SK-N-SH (cell line): ENCODE measurements around the gene SFXN3. TPM values are rescaled to one million over a fixed set of nuclear protein-coding genes. Genes with fewer than 3 reads are reported as not detected.

ENCODE experiments used
- CTCF ChIA-PET: fragments of 300-600, 350-600 bp; formaldehyde crosslinking; extraction: SDS; loops from one replicate; lab custom pipeline; 2021; lab: Yijun Ruan, JAX
- POLR2A ChIA-PET: fragments of 350-600 bp; sonication (Branson Sonifier 250); formaldehyde crosslinking; extraction: SDS; loops from one replicate; lab custom pipeline; 2020; ENCODE audit warnings: antibody characterized with exemption, inconsistent platforms; lab: Yijun Ruan, JAX
- DNase-seq: peaks from one replicate; pipeline ENCODE4 v3.0.0; 2012
- H2AFZ ChIP-seq: fragments of 200-600 bp; sonication (generic); 2 replicates; pipeline ENCODE4 v1.8.1; 2016; ENCODE audit warnings: antibody characterized with exemption, mild to moderate bottlenecking, low read depth
- H3F3A ChIP-seq: fragments of 200-600 bp; sonication (generic); replicated peaks from 2 replicates; pipeline ENCODE3; 2016; ENCODE audit warnings: antibody characterized with exemption, mild to moderate bottlenecking; ENCODE audit not compliant: insufficient read depth
- H3K27ac ChIP-seq, 2 experiments: fragments of 200-500 bp in 1 of 2; fragments of 200-600 bp in 1 of 2; sonication (Bioruptor generic) in 1 of 2; sonication (generic), shearing (Covaris generic) in 1 of 2; 2 replicates each; pipeline versions ENCODE4 v1.5.1 to v1.6.1; 2014 to 2016; ENCODE audit warnings: low read depth in 2 of 2, inconsistent platforms in 1 of 2, low read length in 1 of 2, mild to moderate bottlenecking in 1 of 2, mixed read lengths in 1 of 2
- H3K27me3 ChIP-seq: fragments of 200-600 bp; sonication (generic), shearing (Covaris generic); 2 replicates; pipeline ENCODE4 v1.6.1; 2016; ENCODE audit warnings: mixed run types; ENCODE audit not compliant: insufficient read depth
- H3K36me3 ChIP-seq, 2 experiments: fragments of 200-500 bp in 1 of 2; fragments of 200-600 bp in 1 of 2; sonication (Bioruptor generic) in 1 of 2; sonication (generic) in 1 of 2; replicated peaks in 1 of 2; 2 replicates each; pipeline versions ENCODE3 to v1.5.1; 2014 to 2016; ENCODE audit warnings: low read length in 1 of 2, mild to moderate bottlenecking in 1 of 2; ENCODE audit not compliant: insufficient read depth in 2 of 2, control insufficient read depth in 1 of 2
- H3K4me1 ChIP-seq, 2 experiments: fragments of 200-500 bp in 1 of 2; fragments of 200-600 bp in 1 of 2; sonication (Bioruptor generic) in 1 of 2; sonication (generic), shearing (Covaris generic) in 1 of 2; 2 replicates each; pipeline versions ENCODE4 v1.5.1 to v1.6.1; 2014 to 2016; ENCODE audit warnings: low read depth in 1 of 2, low read length in 1 of 2, mixed run types in 1 of 2; ENCODE audit not compliant: insufficient read depth in 2 of 2, control insufficient read depth in 1 of 2
- H3K4me2 ChIP-seq: fragments of 200-600 bp; sonication (generic), shearing (Covaris generic); 2 replicates; pipeline ENCODE4 v1.6.1; 2017; ENCODE audit warnings: mixed run types
- H3K4me3 ChIP-seq, 2 experiments: fragments of 200-500 bp in 1 of 2; fragments of 200-600 bp in 1 of 2; sonication (Bioruptor generic) in 1 of 2; sonication (generic), shearing (Covaris generic) in 1 of 2; 2 replicates each; pipeline versions ENCODE4 v1.5.1 to v1.8.1; 2014 to 2016; ENCODE audit warnings: low read depth in 2 of 2, inconsistent platforms in 1 of 2, low read length in 1 of 2, mild to moderate bottlenecking in 1 of 2, mixed read lengths in 1 of 2, moderate library complexity in 1 of 2
- H3K79me2 ChIP-seq: fragments of 200-600 bp; sonication (generic); 2 replicates; pipeline ENCODE4 v1.8.1; 2017; ENCODE audit warnings: mild to moderate bottlenecking; ENCODE audit not compliant: insufficient read depth
- H3K9ac ChIP-seq: fragments of 200-600 bp; sonication (generic); 2 replicates; pipeline ENCODE4 v1.6.1; 2017; ENCODE audit warnings: mixed run types
- H3K9me2 ChIP-seq: fragments of 200-600 bp; sonication (generic); 2 replicates; pipeline ENCODE4 v1.6.1; 2017; ENCODE audit warnings: mixed run types
- H3K9me3 ChIP-seq: fragments of 200-600 bp; sonication (generic); 2 replicates; pipeline ENCODE4 v1.6.1; 2017; ENCODE audit warnings: mixed run types, mild to moderate bottlenecking, moderate library complexity
- H4K20me1 ChIP-seq: fragments of 200-600 bp; sonication (generic); 2 replicates; pipeline ENCODE4 v1.6.1; 2017; ENCODE audit warnings: mild to moderate bottlenecking, mixed run types; ENCODE audit not compliant: insufficient read depth
- CHD2 ChIP-seq: fragments of 150-350 bp; IDR thresholded peaks from 2 replicates; pipeline ENCODE4 v1.6.1; 2018; ENCODE audit warnings: low read length; ENCODE audit not compliant: partially characterized antibody
- ELF1 ChIP-seq: IDR thresholded peaks from 2 replicates; pipeline ENCODE4 v1.4.0; 2012
- EP300 ChIP-seq, 2 experiments: IDR thresholded peaks; 2 replicates each; pipeline versions ENCODE4 v1.4.0 to v1.6.1; 2012; ENCODE audit warnings: borderline replicate concordance in 1 of 2, low read depth in 1 of 2, low read length in 1 of 2
- EZH2phosphoT487 ChIP-seq: fragments of 200-600 bp; sonication (generic); IDR thresholded peaks from 2 replicates; pipeline ENCODE4 v1.6.1; 2017; ENCODE audit warnings: low read depth, mixed run types, mild to moderate bottlenecking, antibody characterized with exemption, moderate library complexity, borderline replicate concordance
- FOSL2 ChIP-seq: IDR thresholded peaks from 2 replicates; pipeline ENCODE4 v1.4.0; 2012; ENCODE audit warnings: low read depth, mild to moderate bottlenecking, moderate library complexity, borderline replicate concordance
- FOXJ3 ChIP-seq: sonication (generic); formaldehyde crosslinking; IDR thresholded peaks from 2 replicates; pipeline ENCODE4 v1.5.1; 2020; ENCODE audit warnings: mild to moderate bottlenecking, missing genetic modification reagents
- FOXM1 ChIP-seq: IDR thresholded peaks from 2 replicates; pipeline ENCODE4 v1.4.0; 2012; ENCODE audit warnings: low read depth, mild to moderate bottlenecking
- MEF2A ChIP-seq: IDR thresholded peaks from 2 replicates; pipeline ENCODE4 v1.4.0; 2012; ENCODE audit warnings: low read depth, borderline replicate concordance
- NFIC ChIP-seq: IDR thresholded peaks from 2 replicates; pipeline ENCODE4 v1.4.0; 2012; ENCODE audit warnings: borderline replicate concordance
- NRF1 ChIP-seq: IDR thresholded peaks from 2 replicates; pipeline ENCODE4 v1.6.1; 2012; ENCODE audit warnings: low read depth, mild to moderate bottlenecking, low read length
- PBX3 ChIP-seq: IDR thresholded peaks from 2 replicates; pipeline ENCODE4; 2012
- RAD21 ChIP-seq: IDR thresholded peaks from 2 replicates; pipeline ENCODE4 v1.6.1; 2012; ENCODE audit warnings: mild to moderate bottlenecking, low read length
- REST ChIP-seq: IDR thresholded peaks from 2 replicates; pipeline ENCODE4 v1.6.1; 2012; ENCODE audit warnings: mild to moderate bottlenecking, low read depth, low read length, moderate library complexity
- RFX5 ChIP-seq: IDR thresholded peaks from 2 replicates; pipeline ENCODE4 v1.6.1; 2012; ENCODE audit warnings: mild to moderate bottlenecking, improper control_type of control experiment, low read length
- RXRA ChIP-seq: IDR thresholded peaks from 2 replicates; pipeline ENCODE4 v1.4.0; 2012; ENCODE audit warnings: low read depth, mild to moderate bottlenecking, borderline replicate concordance
- SMC3 ChIP-seq: IDR thresholded peaks from 2 replicates; pipeline ENCODE4 v1.6.1; 2012; ENCODE audit warnings: low read depth, low read length, improper control_type of control experiment
- TCF12 ChIP-seq: IDR thresholded peaks from 2 replicates; pipeline ENCODE4 v1.4.0; 2012
- TEAD4 ChIP-seq: IDR thresholded peaks from 2 replicates; pipeline ENCODE4 v1.4.0; 2012; ENCODE audit warnings: mild to moderate bottlenecking, borderline replicate concordance; ENCODE audit not compliant: insufficient read depth
- USF2 ChIP-seq: fragments of 150-350 bp; IDR thresholded peaks from 2 replicates; pipeline ENCODE4 v1.6.1; 2017; ENCODE audit warnings: antibody characterized with exemption, low read length, low read depth, borderline replicate concordance
- YY1 ChIP-seq: IDR thresholded peaks from 2 replicates; pipeline ENCODE4 v1.4.0; 2012; ENCODE audit warnings: low read depth, mild to moderate bottlenecking
- ZBTB33 ChIP-seq: IDR thresholded peaks from 2 replicates; pipeline ENCODE4 v1.4.0; 2012; ENCODE audit warnings: low read depth, borderline replicate concordance
- WGBS: methylation state at CpG from one replicate; pipeline ENCODE4 v1.1.6; 2017; ENCODE audit warnings: low lambda C conversion rate; 5-methylcytosine and 5-hydroxymethylcytosine counted together
- polyA plus RNA-seq, 3 experiments: library from polyadenylated mRNA; depleted of rRNA; stranded (reverse); fragments of >200 nt; gene quantifications; 2 replicates each; pipeline ENCODE4 v1.2.3, GENCODE V29; 2012

SFXN3 gene
- polyA plus RNA-seq, 1 of the 3 experiments (the other 2 are of a cell fraction) = 142 TPM

DNA sequence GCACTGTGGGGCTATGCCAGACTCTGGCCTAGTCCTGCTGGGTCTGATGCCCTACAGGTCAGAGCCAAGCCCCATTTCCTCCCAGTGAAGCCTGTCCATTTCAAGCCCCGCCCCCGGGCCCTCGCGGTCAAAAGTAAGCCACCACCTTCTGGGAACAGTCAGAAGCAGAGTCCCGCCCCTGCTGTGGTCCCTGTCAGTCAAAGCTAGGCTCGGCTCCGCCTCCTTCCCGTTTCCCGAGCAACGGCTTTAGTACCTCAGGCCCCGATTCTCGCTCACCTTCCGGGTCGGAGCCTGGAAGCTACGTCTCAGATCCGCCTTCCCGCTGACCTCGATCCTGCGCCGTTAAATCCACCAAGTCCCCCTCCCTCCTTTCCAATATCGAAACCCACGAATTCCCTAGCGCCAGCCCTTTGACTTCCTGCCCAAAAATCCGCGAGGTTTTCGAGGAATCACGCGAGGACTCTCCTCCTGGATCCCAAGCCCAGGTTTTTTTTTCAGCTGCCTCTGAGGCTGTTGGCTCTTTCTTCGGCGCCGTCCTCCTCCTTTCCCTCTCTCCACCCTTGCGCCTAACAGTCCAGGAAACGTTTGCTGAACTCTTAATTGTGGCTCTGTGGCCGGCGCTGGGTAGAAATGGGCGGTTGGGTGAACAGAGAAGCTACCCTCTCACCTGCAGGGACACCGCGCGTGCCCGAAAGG, 11.8 kb downstream of the SFXN3 start (continued):
- TF ChIP-seq YY1 (0 out of 2 replicates have a peak, but pooled peaks have one; percentile 25), RXRA (no peak), RFX5 (no peak), SMC3 (0 out of 2 replicates have a peak, but pooled peaks have one; percentile 3), ZBTB33 (peak; percentile 97), USF2 (no peak), TCF12 (no peak), FOXJ3 (CRISPR knock-in tag) (no peak), TEAD4 (no peak), RAD21 (no peak), FOSL2 (no peak), NFIC (no peak), EP300 (IDR thresholded peaks at IDR 0.05; ENCODE audit: borderline replicate concordance in 1 of 2, low read depth in 1 of 2, low read length in 1 of 2) (no peak), ELF1 (peak; percentile 82), MEF2A (no peak)

DNA sequence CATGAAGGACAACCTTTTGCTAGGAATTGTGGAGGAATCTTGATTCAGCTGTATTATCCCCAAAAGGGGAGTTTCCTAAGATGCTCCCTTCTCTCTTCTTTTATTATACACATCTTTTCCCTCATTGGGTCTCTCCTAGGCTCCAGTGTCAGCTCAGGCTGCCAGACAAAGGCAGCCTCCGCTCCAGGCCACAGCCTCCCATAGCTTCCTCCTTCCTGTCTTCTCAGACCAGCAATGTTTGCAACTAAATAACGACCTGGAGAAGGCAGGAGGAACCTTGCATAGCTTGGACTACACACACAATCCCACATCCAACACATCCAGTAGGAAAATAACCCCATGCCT, 12.3 kb downstream of the SFXN3 start:
- peaks cover 45% of the 10 kb centered on the region for H3F3A ChIP-seq
- no peak for DNase-seq

More for the DNA sequence above, 12.3 kb downstream of the SFXN3 start:
- no peaks in the 10 kb centered on the region for H3K9me3 ChIP-seq
- WGBS = 64% methylated on average over 2 of the region's 2 CpGs
- no peaks in the 10 kb centered on the region for H4K20me1 ChIP-seq
- ChIA-PET CTCF (interaction anchor here (0.8 to 9.5 kb wide), 15 partner anchors 8 to 171 kb away, joined by 3 to 98 read pairs (median 15); partner anchors contain the start of genes KAZALD1, PDZD7 and SFXN3), POLR2A (interaction anchor here (0.5 to 2.1 kb wide), 16 partner anchors 8 to 773 kb away, joined by 3 to 16 read pairs (median 4); partner anchors contain the start of genes PDZD7 and SFXN3)
- H3K9ac ChIP-seq = peak overlapping the region; percentile 87
- peak overlapping the region; percentile 53 to 68 for H3K4me3 ChIP-seq
- peaks cover 6% of the 10 kb centered on the region; the same call in 1 of the 2 replicates for H3K79me2 ChIP-seq
- H3K27ac ChIP-seq = peak overlapping the region; percentile 91 to 97
- H3K9me2 ChIP-seq = no peaks in the 10 kb centered on the region
- H3K4me1 ChIP-seq = peaks cover 10 to 18% of the 10 kb centered on the region in 2 experiments
- H3K27me3 ChIP-seq = no peaks in the 10 kb centered on the region
- no peak for TF ChIP-seq SMC3
- TF ChIP-seq NRF1 = no peak
- no peak for TF ChIP-seq FOXM1
- TF ChIP-seq YY1 = no peak
- no peak for TF ChIP-seq PBX3
- TF ChIP-seq REST = no peak
- no peak for TF ChIP-seq CHD2
- TF ChIP-seq EZH2phosphoT487 = no peak
- no peak for TF ChIP-seq RXRA
- TF ChIP-seq EP300 (IDR thresholded peaks at IDR 0.05; ENCODE audit: borderline replicate concordance in 1 of 2, low read depth in 1 of 2, low read length in 1 of 2) = no peak
- TF ChIP-seq, all 33 proteins: peak for 0
- peaks cover 6 to 15% of the 10 kb centered on the region in 2 experiments for H3K36me3 ChIP-seq
- peak overlapping the region; percentile 91 for H2AFZ ChIP-seq
- peak overlapping the region; percentile 92 for H3K4me2 ChIP-seq
